Peyer's patch (tissue), 4 donors: ENCODE results near the gene KRT6C. TPM values are rescaled to one million over a fixed set of nuclear protein-coding genes. Genes with fewer than 3 reads are reported as not detected.

Experiments used
- DNase-seq, 3 donors: peaks; one replicate each; pipeline ENCODE4 v3.0.0-alpha.2; 2017 to 2019
- H3K27ac ChIP-seq, 4 donors: fragments of 200-600 bp; sonication (generic); one replicate each; pipeline ENCODE4 v1.5.1; 2016 to 2019
- H3K27me3 ChIP-seq, 2 donors: fragments of 200-600 bp; sonication (generic); one replicate each; pipeline ENCODE4 v1.5.1; 2019
- H3K36me3 ChIP-seq, 3 donors: fragments of 200-600 bp; sonication (generic); one replicate each; pipeline ENCODE4 v1.5.1; 2016 to 2019
- H3K4me1 ChIP-seq, 4 donors: fragments of 200-600 bp; sonication (generic); one replicate each; pipeline ENCODE4 v1.5.1; 2016 to 2019
- H3K4me3 ChIP-seq, 4 donors: fragments of 200-600 bp; sonication (generic); 1 replicate in 3 of 4; 2 replicates in 1 of 4; pipeline ENCODE4 v1.5.1; 2016 to 2019; ENCODE audit warnings: mild to moderate bottlenecking in 1 of 4
- H3K9me3 ChIP-seq, 4 donors: fragments of 200-600 bp; sonication (generic); one replicate each; pipeline ENCODE4 v1.5.1; 2016 to 2019; ENCODE audit warnings: mild to moderate bottlenecking in 1 of 4
- CTCF ChIP-seq, 6 experiments: fragments of 450-650 bp in 4 of 6; fragments of 200-600 bp in 2 of 6; sonication (generic) in 1 of 6; IDR thresholded peaks; one replicate each; pipeline ENCODE4 v1.5.1; 2017 to 2019; ENCODE audit warnings: antibody characterized with exemption in 6 of 6, mild to moderate bottlenecking in 3 of 6, moderate library complexity in 1 of 6
- POLR2A ChIP-seq, 2 donors: fragments of 450-650 bp; IDR thresholded peaks; one replicate each; pipeline ENCODE4 v1.5.1; 2017; ENCODE audit warnings: antibody characterized with exemption in 2 of 2, mild to moderate bottlenecking in 2 of 2, moderate library complexity in 2 of 2
- total RNA-seq, 4 donors: library from RNA; depleted of rRNA; stranded (reverse); fragments of >200 nt; gene quantifications; one replicate each; pipeline ENCODE4 v1.1.0, GENCODE V29; 2016

KRT6C gene
- total RNA-seq, 4 donors from 2014 or later: 0.67 TPM; not detected in 3

- no peaks in the 10 kb centered on the region for H3K4me1 ChIP-seq
- H3K27ac ChIP-seq: no peak overlapping the region
- no peak for TF ChIP-seq POLR2A (IDR thresholded peaks at IDR 0.05)
- no peak for TF ChIP-seq CTCF (IDR thresholded peaks at IDR 0.05)
These were observed 4.0 kb upstream of the KRT6C start for GRCh38 chr12:52477651-52478050.

DNA sequence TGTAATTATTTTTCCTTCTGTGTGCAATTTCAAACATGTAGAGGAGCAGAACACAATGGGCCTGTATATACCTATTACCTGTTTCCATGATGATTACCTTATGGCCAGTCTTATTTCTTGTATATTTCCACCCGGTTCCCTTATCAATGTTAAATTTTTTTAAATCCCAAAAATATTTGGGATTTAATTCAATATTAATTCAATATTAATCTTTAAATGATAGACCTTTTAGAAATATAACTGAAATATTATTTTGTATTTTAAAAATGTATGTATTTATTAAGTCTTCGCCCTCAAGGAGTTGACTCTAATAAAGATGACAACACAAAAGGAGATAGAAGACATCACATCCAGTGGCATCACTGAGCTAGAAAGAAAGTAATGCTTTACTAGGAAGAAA is 607 bp upstream of the KRT6C start:
- Histone ChIP-seq H3K4me3 (no peak overlapping the region), H3K27ac (no peak overlapping the region), H3K36me3 (no peaks in the 10 kb centered on the region), H3K4me1 (no peaks in the 10 kb centered on the region), H3K27me3 (no peaks in the 10 kb centered on the region), H3K9me3 (no peaks in the 10 kb centered on the region)
- no peak for TF ChIP-seq CTCF (IDR thresholded peaks at IDR 0.05)
- no peak for TF ChIP-seq POLR2A (IDR thresholded peaks at IDR 0.05)
- no peak for DNase-seq

More at GRCh38 chr12:52477651-52478050, 4.0 kb upstream of the KRT6C start:
- no peaks in the 10 kb centered on the region for H3K9me3 ChIP-seq
- H3K36me3 ChIP-seq: no peaks in the 10 kb centered on the region
- no peaks in the 10 kb centered on the region for H3K27me3 ChIP-seq
- H3K4me3 ChIP-seq: no peak overlapping the region
- no peak for DNase-seq

- Histone ChIP-seq H3K4me1 (no peaks in the 10 kb centered on the region), H3K9me3 (no peaks in the 10 kb centered on the region), H3K27me3 (no peaks in the 10 kb centered on the region), H3K27ac (no peak overlapping the region), H3K36me3 (no peaks in the 10 kb centered on the region), H3K4me3 (no peak overlapping the region)
- TF ChIP-seq CTCF (IDR thresholded peaks at IDR 0.05) (no peak), POLR2A (IDR thresholded peaks at IDR 0.05) (no peak)
- no peak for DNase-seq
These were observed 3.8 kb downstream of the KRT6C start for GRCh38 chr12:52469853-52470252.

DNA sequence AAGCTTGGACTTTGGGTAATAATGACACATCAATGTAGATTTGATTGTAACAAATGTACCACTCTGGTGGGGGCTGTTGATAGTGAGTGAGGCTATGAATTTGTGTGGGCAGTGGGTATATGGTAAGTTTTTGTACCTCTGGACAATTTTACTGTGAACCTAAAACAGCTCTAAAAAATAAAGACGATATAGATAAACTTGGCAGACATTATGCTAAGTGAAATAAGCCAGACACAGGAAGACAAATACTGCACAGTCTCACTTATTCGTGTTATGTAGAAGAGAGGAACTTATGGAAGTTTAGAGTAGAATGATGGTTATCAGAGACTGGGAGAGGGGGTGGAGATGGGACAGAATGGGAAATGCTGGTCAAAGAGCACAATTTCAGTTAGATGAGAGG is 8.7 kb downstream of the KRT6C start:
- H3K4me1 ChIP-seq: no peaks in the 10 kb centered on the region
- no peaks in the 10 kb centered on the region for H3K9me3 ChIP-seq
- no peaks in the 10 kb centered on the region for H3K27me3 ChIP-seq
- H3K27ac ChIP-seq: no peak overlapping the region
- DNase-seq: no peak
- no peak for TF ChIP-seq CTCF (IDR thresholded peaks at IDR 0.05)
- no peak for TF ChIP-seq POLR2A (IDR thresholded peaks at IDR 0.05)
- H3K36me3 ChIP-seq: no peaks in the 10 kb centered on the region
- H3K4me3 ChIP-seq: no peak overlapping the region

DNA sequence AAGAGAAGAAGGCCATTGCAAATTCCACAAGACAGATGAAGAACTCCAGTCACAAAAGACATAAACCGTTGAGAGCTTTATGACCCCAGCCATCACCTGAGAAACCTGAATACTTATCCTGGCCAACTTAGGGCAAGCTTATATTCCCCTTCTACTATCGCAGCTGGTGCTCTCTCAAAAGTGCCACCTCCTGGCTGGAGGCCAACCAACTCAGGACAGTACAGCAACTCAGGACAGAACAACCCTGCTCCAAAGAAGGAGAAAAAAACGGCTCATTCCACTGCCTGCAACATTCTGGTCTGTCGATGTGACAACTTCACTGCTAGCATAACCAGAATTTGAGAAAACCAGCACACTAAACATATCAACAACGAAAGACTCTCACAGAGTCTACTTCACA is 11.9 kb downstream of the KRT6C start:
- no peak for DNase-seq
- Histone ChIP-seq H3K36me3 (no peaks in the 10 kb centered on the region), H3K4me3 (no peak overlapping the region), H3K27me3 (no peaks in the 10 kb centered on the region), H3K9me3 (no peaks in the 10 kb centered on the region), H3K27ac (no peak overlapping the region), H3K4me1 (no peaks in the 10 kb centered on the region)
- TF ChIP-seq CTCF (IDR thresholded peaks at IDR 0.05) (no peak), POLR2A (IDR thresholded peaks at IDR 0.05) (no peak)

GRCh38 chr12:52458861-52459260 is 14.7 kb downstream of the KRT6C start:
- DNase-seq: no peak
- TF ChIP-seq POLR2A (IDR thresholded peaks at IDR 0.05) (no peak), CTCF (IDR thresholded peaks at IDR 0.05) (no peak)
- no peak overlapping the region for H3K27ac ChIP-seq
- no peaks in the 10 kb centered on the region for H3K4me1 ChIP-seq
- H3K27me3 ChIP-seq: no peaks in the 10 kb centered on the region
- no peaks in the 10 kb centered on the region for H3K9me3 ChIP-seq
- no peaks in the 10 kb centered on the region for H3K36me3 ChIP-seq
- no peak overlapping the region for H3K4me3 ChIP-seq
